Measurements from ENCODE around the gene LURAP1L.

The LURAP1L gene

GRCh38 chr9:12776513-12777055 lies 1.8 kb downstream of the LURAP1L start:
- DNase-seq (ENCODE audit: low read depth in 3 of 3), result no peak

- DNase-seq (ENCODE audit: low read depth in 3 of 3), result no peak
Observed at GRCh38 chr9:12777121-12778022, 2.6 kb downstream of the LURAP1L start.

GRCh38 chr9:12778389-12778788 lies 3.6 kb downstream of the LURAP1L start:
- no peak for DNase-seq (ENCODE audit: low read depth in 3 of 3)

GRCh38 chr9:12781226-12781733 lies 6.5 kb downstream of the LURAP1L start:
- no peak for DNase-seq (ENCODE audit: low read depth in 3 of 3)

GRCh38 chr9:12783767-12784460 lies 9.1 kb downstream of the LURAP1L start:
- no peak for DNase-seq (ENCODE audit: low read depth in 3 of 3)

GRCh38 chr9:12784461-12785259 lies 9.8 kb downstream of the LURAP1L start:
- DNase-seq (ENCODE audit: low read depth in 3 of 3), result no peak

GRCh38 chr9:12785260-12785770 lies 10.5 kb downstream of the LURAP1L start:
- DNase-seq (ENCODE audit: low read depth in 3 of 3), result no peak

- no peak for DNase-seq (ENCODE audit: low read depth in 3 of 3)
Observed at GRCh38 chr9:12785941-12786340, 11.1 kb downstream of the LURAP1L start.

GRCh38 chr9:12790001-12790400 lies 15.2 kb downstream of the LURAP1L start:
- DNase-seq (ENCODE audit: low read depth in 3 of 3), result no peak

- no peak for DNase-seq (ENCODE audit: low read depth in 3 of 3)
Observed at GRCh38 chr9:12790883-12791282, 16.1 kb downstream of the LURAP1L start.

GRCh38 chr9:12794101-12794799 lies 19.4 kb downstream of the LURAP1L start:
- DNase-seq (ENCODE audit: low read depth in 3 of 3), result no peak

- no peak for DNase-seq (ENCODE audit: low read depth in 3 of 3)
Observed at GRCh38 chr9:12796601-12797000, 21.8 kb downstream of the LURAP1L start.

- no peak for DNase-seq (ENCODE audit: low read depth in 3 of 3)
Observed at GRCh38 chr9:12797037-12797436, 22.2 kb downstream of the LURAP1L start.

- DNase-seq (ENCODE audit: low read depth in 3 of 3), result no peak
Observed at GRCh38 chr9:12798066-12798770, 23.4 kb downstream of the LURAP1L start.

- no peak for DNase-seq (ENCODE audit: low read depth in 3 of 3)
Observed at GRCh38 chr9:12801187-12801586, 26.4 kb downstream of the LURAP1L start.

GRCh38 chr9:12801663-12802062 lies 26.8 kb downstream of the LURAP1L start:
- DNase-seq (ENCODE audit: low read depth in 3 of 3), result no peak

- DNase-seq (ENCODE audit: low read depth in 3 of 3), result no peak
Observed at GRCh38 chr9:12802093-12802492, 27.3 kb downstream of the LURAP1L start.

GRCh38 chr9:12808569-12808968 lies 33.7 kb downstream of the LURAP1L start:
- no peak for DNase-seq (ENCODE audit: low read depth in 3 of 3)

- no peak for DNase-seq (ENCODE audit: low read depth in 3 of 3)
Observed at GRCh38 chr9:12809720-12810119, 34.9 kb downstream of the LURAP1L start.

- DNase-seq (ENCODE audit: low read depth in 3 of 3), result no peak
Observed at GRCh38 chr9:12811935-12812334, 37.1 kb downstream of the LURAP1L start.
